HepG2 (cell line): ENCODE measurements around the gene OBSL1. TPM values are rescaled to one million over a fixed set of nuclear protein-coding genes. Genes with fewer than 3 reads are reported as not detected.

Source experiments
- ARNT2 ChIP-seq: sonication (generic); formaldehyde crosslinking; IDR thresholded peaks from 2 replicates; pipeline ENCODE4 v1.8.0; 2022; ENCODE audit warnings: mild to moderate bottlenecking, low read depth, missing genetic modification reagents, moderate library complexity
- KDM6A ChIP-seq: IDR thresholded peaks from 2 replicates; pipeline ENCODE4 v1.6.1; 2016; ENCODE audit warnings: low read depth
- LBX2 ChIP-seq: sonication (generic); formaldehyde crosslinking; IDR thresholded peaks from 2 replicates; pipeline ENCODE4 v1.5.0; 2020; ENCODE audit warnings: missing genetic modification reagents, mild to moderate bottlenecking, borderline replicate concordance
- MLLT10 ChIP-seq: sonication (generic); formaldehyde crosslinking; IDR thresholded peaks from 2 replicates; pipeline ENCODE4 v1.4.0; 2020; ENCODE audit warnings: missing genetic modification reagents
- NFAT5 ChIP-seq: sonication (generic); formaldehyde crosslinking; IDR thresholded peaks from 2 replicates; pipeline ENCODE4 v1.4.0; 2020; ENCODE audit warnings: missing genetic modification reagents
- POLR2AphosphoS2 ChIP-seq: IDR thresholded peaks from 2 replicates; pipeline ENCODE4 v1.6.1; 2011; ENCODE audit warnings: low read depth, low read length, improper control_type of control experiment
- PRDM15 ChIP-seq: sonication (generic); formaldehyde crosslinking; IDR thresholded peaks from 2 replicates; pipeline ENCODE4 v1.4.0; 2020; ENCODE audit warnings: missing genetic modification reagents
- REPIN1 ChIP-seq: sonication (generic); formaldehyde crosslinking; IDR thresholded peaks from 2 replicates; pipeline ENCODE4 v1.8.0; 2022; ENCODE audit warnings: missing genetic modification reagents, low read depth, mild to moderate bottlenecking, borderline replicate concordance
- SMAD9 ChIP-seq: sonication (generic); formaldehyde crosslinking; IDR thresholded peaks from 2 replicates; pipeline ENCODE4 v1.5.1; 2020; ENCODE audit warnings: mild to moderate bottlenecking, missing genetic modification reagents
- STAG1 ChIP-seq: sonication (generic); formaldehyde crosslinking; IDR thresholded peaks from 2 replicates; pipeline ENCODE4 v1.4.0; 2020; ENCODE audit warnings: missing genetic modification reagents
- ZMAT3 ChIP-seq: sonication (generic); formaldehyde crosslinking; conservative IDR thresholded peaks from 2 replicates; pipeline ENCODE4 v1.7.0; 2021; ENCODE audit warnings: missing genetic modification reagents
- ZNF30 ChIP-seq: sonication (generic); formaldehyde crosslinking; IDR thresholded peaks from 2 replicates; pipeline ENCODE4 v1.5.0; 2020; ENCODE audit warnings: mild to moderate bottlenecking, missing genetic modification reagents
- ZNF513 ChIP-seq: sonication (generic); formaldehyde crosslinking; conservative IDR thresholded peaks from 2 replicates; pipeline ENCODE4 v1.5.0; 2020; ENCODE audit warnings: missing genetic modification reagents
- ZNF550 ChIP-seq: sonication (generic); formaldehyde crosslinking; IDR thresholded peaks from 2 replicates; pipeline ENCODE4 v1.4.0; 2020; ENCODE audit warnings: mild to moderate bottlenecking, missing genetic modification reagents, borderline replicate concordance
- ZNF558 ChIP-seq: sonication (generic); formaldehyde crosslinking; IDR thresholded peaks from 2 replicates; pipeline ENCODE4 v1.9.0; 2022; ENCODE audit warnings: mild to moderate bottlenecking, missing genetic modification reagents, borderline replicate concordance
- ZNF562 ChIP-seq: sonication (generic); formaldehyde crosslinking; IDR thresholded peaks from 2 replicates; pipeline ENCODE4 v1.8.0; 2022; ENCODE audit warnings: missing genetic modification reagents, borderline replicate concordance
- ZNF660 ChIP-seq: sonication (generic); formaldehyde crosslinking; IDR thresholded peaks from 2 replicates; pipeline ENCODE4 v1.5.1; 2020; ENCODE audit warnings: mild to moderate bottlenecking, low read depth, missing genetic modification reagents, borderline replicate concordance
- ZNF776 ChIP-seq: sonication (generic); formaldehyde crosslinking; IDR thresholded peaks from 2 replicates; pipeline ENCODE4 v1.4.0; 2020; ENCODE audit warnings: mild to moderate bottlenecking, missing genetic modification reagents
- polyA plus RNA-seq, 8 experiments: library from polyadenylated mRNA; depleted of rRNA in 3 of 8; stranded (reverse) in 7 of 8; unstranded in 1 of 8; fragments of >200 nt; fragmentation: Illumina TruSeq in 4 of 8; extraction: Trizol in 4 of 8; gene quantifications; 2 replicates each; pipeline versions ENCODE4 v1.2.1 to v1.2.3, GENCODE V29; 2011 to 2016; ENCODE audit warnings: low read depth in 4 of 8, missing spikeins in 1 of 8, mixed read lengths in 1 of 8; ENCODE audit not compliant: insufficient read depth in 1 of 8
- total RNA-seq, 5 experiments: library from RNA; depleted of rRNA; stranded (reverse); fragments of >200 nt; fragmentation: Illumina TruSeq; extraction: Trizol; gene quantifications; 2 replicates each; pipeline ENCODE4 v1.2.3, GENCODE V29; 2016; ENCODE audit warnings: low read depth in 1 of 5

The OBSL1 gene
- total and polyA plus RNA-seq, 2 of the 13 experiments (the other 11 are each of a cell fraction or from before 2014, with no cell fraction given), result 86.7 to 218 TPM

- TF ChIP-seq ZNF558 (peak; percentile 73; the same call in 1 of the 2 replicates), ZNF660 (CRISPR knock-in tag) (peak; percentile 31; the same call in 1 of the 2 replicates), LBX2 (peak; percentile 21; the same call in 1 of the 2 replicates), ZMAT3 (CRISPR knock-in tag) (peak; percentile 88), MLLT10 (no peak), ZNF30 (no peak), ZNF776 (CRISPR knock-in tag) (peak; percentile 82; the same call in 1 of the 2 replicates), SMAD9 (CRISPR knock-in tag) (no peak), NFAT5 (peak; percentile 89; the same call in 1 of the 2 replicates), POLR2AphosphoS2 (no peak), KDM6A (CRISPR knock-in tag) (no peak), STAG1 (CRISPR knock-in tag) (peak; percentile 32; the same call in 1 of the 2 replicates), ZNF550 (CRISPR knock-in tag) (peak; percentile 87; the same call in 1 of the 2 replicates), PRDM15 (CRISPR knock-in tag) (peak; percentile 64; the same call in 1 of the 2 replicates), ZNF562 (CRISPR knock-in tag) (no peak), ARNT2 (CRISPR knock-in tag) (peak; percentile 72), REPIN1 (CRISPR knock-in tag) (peak; percentile 72; the same call in 1 of the 2 replicates), ZNF513 (no peak)
Observed at GRCh38 chr2:219543596-219544358, 27.6 kb downstream of the OBSL1 start, which contains the start of the genes CHPF and TMEM198 (continued).
